Duodenal mucosa (tissue), 2 donors: ENCODE results near the gene AHR.
"Not testable (repeated sequence)": the region's sequence is repeated elsewhere in the genome, so short reads cannot be mapped to it uniquely, and the experiment has no call there.

ENCODE experiments used
- H3K27ac ChIP-seq: one replicate; pipeline ENCODE4 v1.7.0; 2013; ENCODE audit warnings: low read depth, low read length
- H3K27me3 ChIP-seq, 2 donors: one replicate each; pipeline ENCODE4 v1.7.0; 2013; ENCODE audit warnings: low read length in 2 of 2, control low read depth in 1 of 2; ENCODE audit not compliant: insufficient read depth in 2 of 2, control insufficient read depth in 1 of 2
- H3K36me3 ChIP-seq, 2 donors: one replicate each; pipeline ENCODE4 v1.7.0; 2013; ENCODE audit warnings: low read length in 2 of 2, control low read depth in 1 of 2; ENCODE audit not compliant: insufficient read depth in 2 of 2, control insufficient read depth in 1 of 2
- H3K4me1 ChIP-seq, 2 donors: one replicate each; pipeline ENCODE4 v1.7.0; 2013; ENCODE audit warnings: low read length in 2 of 2, control low read depth in 1 of 2; ENCODE audit not compliant: insufficient read depth in 2 of 2, control insufficient read depth in 1 of 2
- H3K4me3 ChIP-seq, 2 donors: one replicate each; pipeline ENCODE4 v1.7.0; 2013; ENCODE audit warnings: low read length in 2 of 2, low read depth in 1 of 2
- H3K9ac ChIP-seq, 2 donors: one replicate each; pipeline ENCODE4 v1.7.0; 2013; ENCODE audit warnings: low read length in 2 of 2, low read depth in 1 of 2
- H3K9me3 ChIP-seq, 2 donors: one replicate each; pipeline ENCODE4 v1.7.0; 2013; ENCODE audit warnings: low read length in 2 of 2, control low read depth in 1 of 2; ENCODE audit not compliant: control insufficient read depth in 1 of 2

The AHR gene

GRCh38 chr7:17333221-17333620 is 34.8 kb downstream of the AHR start:
- H3K27ac ChIP-seq, result no peak overlapping the region
- no peak overlapping the region for H3K4me3 ChIP-seq
- no peaks in the 10 kb centered on the region for H3K27me3 ChIP-seq
- no peaks in the 10 kb centered on the region for H3K9me3 ChIP-seq
- no peak overlapping the region for H3K9ac ChIP-seq
- no peaks in the 10 kb centered on the region for H3K4me1 ChIP-seq
- peaks cover 22 to 67% of the 10 kb centered on the region in 2 donors for H3K36me3 ChIP-seq

- Histone ChIP-seq H3K27me3 (no peaks in the 10 kb centered on the region), H3K9me3 (no peaks in the 10 kb centered on the region), H3K4me3 (no peak overlapping the region), H3K36me3 (peaks cover 13 to 59% of the 10 kb centered on the region in 2 donors), H3K27ac (no peak overlapping the region), H3K4me1 (no peaks in the 10 kb centered on the region), H3K9ac (no peak overlapping the region)
Measured at GRCh38 chr7:17336168-17336567, 37.7 kb downstream of the AHR start.

GRCh38 chr7:17339139-17339538 is 40.7 kb downstream of the AHR start:
- no peaks in the 10 kb centered on the region for H3K27me3 ChIP-seq
- H3K36me3 ChIP-seq, result peaks cover 16 to 40% of the 10 kb centered on the region in 2 donors
- no peak overlapping the region for H3K27ac ChIP-seq

GRCh38 chr7:17339952-17340351 is 41.5 kb downstream of the AHR start:
- no peak overlapping the region for H3K4me3 ChIP-seq
- no peak overlapping the region for H3K9ac ChIP-seq
- no peaks in the 10 kb centered on the region for H3K9me3 ChIP-seq
- H3K27ac ChIP-seq, result no peak overlapping the region
- H3K27me3 ChIP-seq, result no peaks in the 10 kb centered on the region
- H3K4me1 ChIP-seq, result no peaks in the 10 kb centered on the region
- peaks cover 16 to 32% of the 10 kb centered on the region in 2 donors for H3K36me3 ChIP-seq

More at GRCh38 chr7:17339139-17339538, 40.7 kb downstream of the AHR start:
- no peaks in the 10 kb centered on the region for H3K9me3 ChIP-seq
- no peaks in the 10 kb centered on the region for H3K4me1 ChIP-seq
- no peak overlapping the region for H3K9ac ChIP-seq
- no peak overlapping the region for H3K4me3 ChIP-seq

- Histone ChIP-seq H3K27me3 (no peaks in the 10 kb centered on the region), H3K4me3 (no peak overlapping the region), H3K4me1 (no peaks in the 10 kb centered on the region), H3K9me3 (no peaks in the 10 kb centered on the region), H3K27ac (no peak overlapping the region), H3K9ac (no peak overlapping the region), H3K36me3 (peaks cover 16 to 29% of the 10 kb centered on the region in 2 donors)
Measured at GRCh38 chr7:17340655-17341054, 42.2 kb downstream of the AHR start.

GRCh38 chr7:17342756-17343155 is 44.3 kb downstream of the AHR start:
- no peak overlapping the region for H3K27ac ChIP-seq
- no peak overlapping the region for H3K4me3 ChIP-seq
- peaks cover 16 to 24% of the 10 kb centered on the region in 2 donors for H3K36me3 ChIP-seq
- H3K9ac ChIP-seq, result no peak overlapping the region
- H3K27me3 ChIP-seq, result no peaks in the 10 kb centered on the region
- no peaks in the 10 kb centered on the region for H3K9me3 ChIP-seq
- H3K4me1 ChIP-seq, result no peaks in the 10 kb centered on the region

- Histone ChIP-seq H3K4me1 (no peaks in the 10 kb centered on the region), H3K27ac (no peak overlapping the region), H3K4me3 (no peak overlapping the region), H3K9me3 (no peaks in the 10 kb centered on the region), H3K27me3 (no peaks in the 10 kb centered on the region), H3K9ac (no peak overlapping the region), H3K36me3 (peaks cover 6 to 7% of the 10 kb centered on the region in 2 donors)
Measured at GRCh38 chr7:17347401-17347800, 48.9 kb downstream of the AHR start.

GRCh38 chr7:17348932-17349331 is 50.5 kb downstream of the AHR start:
- H3K36me3 ChIP-seq, H3K27ac ChIP-seq, H3K4me1 ChIP-seq, H3K9ac ChIP-seq, H3K4me3 ChIP-seq, H3K27me3 ChIP-seq, H3K9me3 ChIP-seq: not testable (repeated sequence)

- H3K9ac ChIP-seq, H3K4me3 ChIP-seq, H3K27me3 ChIP-seq, H3K9me3 ChIP-seq, H3K36me3 ChIP-seq, H3K4me1 ChIP-seq, H3K27ac ChIP-seq: not testable (repeated sequence)
Measured at GRCh38 chr7:17350321-17350720, 51.9 kb downstream of the AHR start.

GRCh38 chr7:17353650-17354419 is 55.4 kb downstream of the AHR start:
- H3K9ac ChIP-seq, H3K27me3 ChIP-seq, H3K36me3 ChIP-seq, H3K27ac ChIP-seq, H3K4me3 ChIP-seq, H3K4me1 ChIP-seq, H3K9me3 ChIP-seq: not testable (repeated sequence)
